Thymus (tissue), 2 donors: ENCODE data around the gene ZNF207. TPM values are rescaled to one million over a fixed set of nuclear protein-coding genes. Genes with fewer than 3 reads are reported as not detected.

ENCODE experiments used
- polyA plus RNA-seq: library from polyadenylated mRNA; stranded (reverse); fragments of 200-250 nt; gene quantifications from one replicate; pipeline ENCODE4 v1.2.3, GENCODE V29; 2013
- total RNA-seq: library from RNA; stranded (reverse); fragments of 120-200 nt; gene quantifications from one replicate; pipeline ENCODE4 v1.2.4, GENCODE V29; 2013
- donor health status: healthy.

Gene ZNF207
- total and polyA plus RNA-seq, 2 donors, result 75.3 to 117 TPM

Other genes with a start within 250 kb of the ZNF207 start
- gene RHOT1, start 207.7 kb upstream of the ZNF207 start, total RNA-seq, result 43.9 TPM
- gene RHOT1, start 207.7 kb upstream of the ZNF207 start, polyA plus RNA-seq, result 51.6 TPM
- 0.19 TPM for gene RHBDL3, start 84.3 kb upstream of the ZNF207 start, total RNA-seq
- 0.32 TPM for gene RHBDL3, start 84.3 kb upstream of the ZNF207 start, polyA plus RNA-seq
- gene C17orf75, start 8.0 kb upstream of the ZNF207 start, total RNA-seq, result 21.5 TPM
- 30.7 TPM for gene C17orf75, start 8.0 kb upstream of the ZNF207 start, polyA plus RNA-seq
- 57.3 TPM for gene PSMD11, start 94.4 kb downstream of the ZNF207 start, total RNA-seq
- 49.6 TPM for gene PSMD11, start 94.4 kb downstream of the ZNF207 start, polyA plus RNA-seq
- gene CDK5R1, start 136.8 kb downstream of the ZNF207 start, total RNA-seq, result 3.1 TPM
- 7.1 TPM for gene CDK5R1, start 136.8 kb downstream of the ZNF207 start, polyA plus RNA-seq